Measurements from ENCODE around the gene TPRA1. TPM values are rescaled to one million over a fixed set of nuclear protein-coding genes. Genes with fewer than 3 reads are reported as not detected.
A peak's percentile ranks its signal among the peaks of the same experiment; 100 is the strongest.

Gene TPRA1
- total RNA-seq, 1 donor from 2014 or later: 15.1 TPM

DNA sequence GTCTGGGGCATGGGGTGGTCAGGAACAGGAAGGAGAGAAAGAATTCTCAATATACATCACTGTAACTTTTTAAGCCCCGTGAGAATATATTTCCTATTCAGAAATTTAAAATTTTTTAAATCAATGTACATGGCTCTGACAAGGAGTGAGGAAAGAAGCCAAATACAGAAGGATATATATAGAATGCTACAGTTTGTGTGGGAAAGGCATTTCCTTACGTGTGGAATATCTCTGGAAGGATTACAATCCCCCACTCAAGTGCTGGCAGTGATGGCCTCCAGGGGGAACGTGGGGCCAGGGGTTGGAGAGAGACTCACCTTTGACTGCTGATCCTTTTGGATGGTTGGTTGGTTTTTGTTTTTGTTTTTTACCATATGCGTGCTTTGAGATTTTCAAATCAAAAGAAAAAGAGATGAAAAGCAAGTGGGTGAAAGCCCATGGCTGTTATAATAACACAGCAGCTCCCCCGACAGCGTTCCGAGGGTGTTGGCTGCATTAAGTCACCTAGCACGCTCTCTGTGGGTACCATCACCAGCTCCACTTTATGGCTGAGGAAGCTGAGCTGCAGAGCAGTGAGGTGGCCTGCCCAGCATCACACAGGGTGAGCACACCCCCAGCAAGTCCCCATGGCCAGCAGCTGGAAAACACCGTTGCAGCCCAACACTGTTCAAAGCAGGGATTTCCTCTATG is 39.9 kb downstream of the TPRA1 start:
- H3K4me3 ChIP-seq (ENCODE audit: low read length in 3 of 3): no peak overlapping the region
- no peak overlapping the region for H3K9ac ChIP-seq (ENCODE audit: low read depth in 1 of 3, low read length in 3 of 3)
- H3K27ac ChIP-seq (ENCODE audit: low read depth, low read length): no peak overlapping the region
- peaks cover 0 to 2% (median 0%) of the 10 kb centered on the region in 3 donors for H3K36me3 ChIP-seq (ENCODE audit: control insufficient read depth in 3 of 3, insufficient read depth in 3 of 3, low read length in 3 of 3)
- H3K9me3 ChIP-seq (ENCODE audit: control insufficient read depth in 3 of 3, low read length in 3 of 3): no peaks in the 10 kb centered on the region
- no peaks in the 10 kb centered on the region for H3K27me3 ChIP-seq (ENCODE audit: control insufficient read depth in 3 of 3, insufficient read depth in 3 of 3, low read length in 3 of 3)
- H3K4me1 ChIP-seq (ENCODE audit: control insufficient read depth in 3 of 3, insufficient read depth in 3 of 3, low read length in 3 of 3): peaks cover 14 to 17% (median 14%) of the 10 kb centered on the region in 3 donors

DNA sequence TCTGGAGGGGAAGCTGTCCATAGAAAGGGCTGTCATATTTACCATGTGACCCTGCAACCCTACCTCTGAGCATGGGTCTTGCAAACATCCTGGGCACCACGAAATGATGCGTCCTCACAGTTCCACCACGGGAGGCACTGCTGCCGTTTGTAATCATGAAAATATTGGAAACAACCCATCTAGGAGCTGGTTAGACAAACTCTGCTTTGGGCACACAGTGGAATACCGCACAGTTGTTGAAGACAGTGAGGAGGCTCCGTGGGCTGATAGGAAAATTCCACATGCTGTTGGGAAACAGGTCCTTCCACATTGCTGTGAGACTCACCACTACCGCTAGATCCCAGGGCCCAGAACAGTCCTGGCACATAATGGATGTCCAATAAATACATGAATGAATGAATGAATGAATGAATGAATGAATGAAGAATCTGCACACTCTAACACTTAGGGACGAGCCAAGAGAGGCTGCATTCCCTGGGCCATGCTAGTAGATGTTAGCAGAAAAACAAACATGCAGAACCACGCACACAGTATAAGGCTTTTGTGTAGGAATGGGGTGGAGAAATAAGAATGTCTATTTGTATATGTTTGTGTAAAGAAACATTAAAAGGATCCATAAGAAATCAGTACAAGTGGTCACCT is 40.6 kb downstream of the TPRA1 start:
- Histone ChIP-seq H3K4me3 (ENCODE audit: low read length in 3 of 3) (no peak overlapping the region), H3K27ac (ENCODE audit: low read depth, low read length) (no peak overlapping the region), H3K9me3 (ENCODE audit: control insufficient read depth in 3 of 3, low read length in 3 of 3) (no peaks in the 10 kb centered on the region), H3K27me3 (ENCODE audit: control insufficient read depth in 3 of 3, insufficient read depth in 3 of 3, low read length in 3 of 3) (no peaks in the 10 kb centered on the region), H3K9ac (ENCODE audit: low read depth in 1 of 3, low read length in 3 of 3) (no peak overlapping the region), H3K4me1 (ENCODE audit: control insufficient read depth in 3 of 3, insufficient read depth in 3 of 3, low read length in 3 of 3) (peaks cover 14 to 17% (median 14%) of the 10 kb centered on the region in 3 donors), H3K36me3 (ENCODE audit: control insufficient read depth in 3 of 3, insufficient read depth in 3 of 3, low read length in 3 of 3) (no peaks in the 10 kb centered on the region)

DNA sequence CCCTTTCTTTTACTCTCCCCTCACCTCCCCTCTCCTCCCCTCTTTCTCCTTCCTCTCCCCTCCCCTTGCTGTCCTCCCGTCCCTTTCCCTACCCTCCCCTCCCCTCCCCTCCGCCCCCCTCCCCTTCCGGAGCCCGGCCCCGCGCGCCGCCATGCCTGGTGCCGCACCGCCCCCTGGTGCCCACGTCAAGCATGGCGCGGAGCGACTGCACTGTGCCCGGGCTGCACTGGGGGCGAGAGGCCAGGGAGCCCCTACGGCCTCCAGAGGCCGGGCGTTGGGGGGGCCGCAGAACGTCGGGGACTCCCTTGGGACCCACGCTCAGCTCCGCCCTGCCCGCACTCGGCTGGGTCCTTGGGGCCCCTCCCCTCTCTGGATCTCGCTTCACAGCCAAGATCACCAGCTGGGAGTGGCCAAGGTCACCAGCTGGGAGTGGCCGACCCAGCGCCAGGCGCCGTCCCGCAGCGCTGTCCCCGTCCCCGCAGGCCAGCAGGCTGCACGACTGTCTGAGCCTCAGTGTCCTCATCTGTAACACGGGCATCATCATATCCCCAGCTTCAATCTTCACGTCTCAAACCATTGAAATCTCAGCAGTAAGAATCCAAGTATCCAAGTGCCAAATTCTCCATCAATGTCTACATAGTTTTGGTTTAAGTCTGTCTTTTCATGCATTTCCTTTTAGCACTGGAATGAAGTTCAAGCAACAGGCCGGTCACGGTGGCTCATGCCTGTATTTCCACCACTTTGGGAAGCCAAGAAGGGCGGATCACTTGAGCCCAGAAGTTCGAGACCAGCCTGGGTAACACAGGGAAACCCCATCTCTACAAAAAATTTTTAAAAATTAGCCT is 42.5 kb downstream of the TPRA1 start:
- H3K4me1 ChIP-seq (ENCODE audit: control insufficient read depth in 3 of 3, insufficient read depth in 3 of 3, low read length in 3 of 3): peaks cover 12 to 17% (median 14%) of the 10 kb centered on the region in 3 donors
- H3K27ac ChIP-seq (ENCODE audit: low read depth, low read length): peak overlapping the region; percentile 78
- H3K27me3 ChIP-seq (ENCODE audit: control insufficient read depth in 3 of 3, insufficient read depth in 3 of 3, low read length in 3 of 3): no peaks in the 10 kb centered on the region
- no peaks in the 10 kb centered on the region for H3K9me3 ChIP-seq (ENCODE audit: control insufficient read depth in 3 of 3, low read length in 3 of 3)
- no peaks in the 10 kb centered on the region for H3K36me3 ChIP-seq (ENCODE audit: control insufficient read depth in 3 of 3, insufficient read depth in 3 of 3, low read length in 3 of 3)
- H3K4me3 ChIP-seq (ENCODE audit: low read length in 3 of 3): peak overlapping the region; percentile 73 to 76 (median 75)
- H3K9ac ChIP-seq (ENCODE audit: low read depth in 1 of 3, low read length in 3 of 3): peak overlapping the region; percentile 69 to 87 (median 83)

DNA sequence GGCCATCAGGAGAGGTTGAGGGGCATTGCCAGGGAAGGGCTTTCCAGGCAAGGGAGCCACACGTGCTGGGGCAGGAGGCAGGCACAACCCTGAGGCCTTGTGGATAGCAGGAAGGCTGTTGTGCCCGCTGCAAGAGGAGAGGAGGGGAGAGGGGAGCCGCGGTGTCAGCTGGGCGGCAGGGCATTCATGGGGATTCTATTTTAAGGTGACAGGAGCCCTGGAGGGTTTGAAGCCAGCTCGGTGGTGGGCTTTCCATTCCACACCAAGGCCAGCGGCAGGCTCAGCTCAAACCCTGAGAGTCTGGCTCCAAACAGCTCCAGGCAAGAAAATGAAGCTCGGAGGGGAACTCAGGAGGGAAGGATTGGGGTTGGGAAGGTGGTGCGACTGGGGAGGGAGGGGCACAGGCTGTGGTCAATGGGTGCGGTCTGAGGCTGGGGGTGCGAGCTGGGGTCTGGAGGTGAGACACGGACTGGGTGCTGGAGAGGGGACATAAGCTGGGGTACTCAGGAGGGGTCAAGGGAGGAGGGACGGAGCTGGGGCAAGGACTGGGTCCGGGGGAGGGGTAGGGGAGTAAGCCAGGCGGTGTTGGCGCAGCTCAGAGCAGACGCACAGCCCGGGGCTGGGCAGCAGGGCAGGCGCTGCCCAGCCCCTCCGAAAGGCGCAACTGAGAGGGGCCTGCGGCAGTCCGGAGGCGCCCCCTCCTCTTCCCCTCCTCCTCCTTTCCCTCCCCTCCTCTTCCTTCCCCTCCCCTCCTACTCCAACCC is 43.4 kb downstream of the TPRA1 start:
- no peaks in the 10 kb centered on the region for H3K9me3 ChIP-seq (ENCODE audit: control insufficient read depth in 3 of 3, low read length in 3 of 3)
- H3K4me3 ChIP-seq (ENCODE audit: low read length in 3 of 3): peak overlapping the region; percentile 70 to 76 (median 75)
- no peaks in the 10 kb centered on the region for H3K27me3 ChIP-seq (ENCODE audit: control insufficient read depth in 3 of 3, insufficient read depth in 3 of 3, low read length in 3 of 3)
- H3K9ac ChIP-seq (ENCODE audit: low read depth in 1 of 3, low read length in 3 of 3): peak overlapping the region; percentile 69 to 87 (median 83)
- peak overlapping the region; percentile 78 for H3K27ac ChIP-seq (ENCODE audit: low read depth, low read length)
- H3K4me1 ChIP-seq (ENCODE audit: control insufficient read depth in 3 of 3, insufficient read depth in 3 of 3, low read length in 3 of 3): peaks cover 12 to 17% (median 14%) of the 10 kb centered on the region in 3 donors
- no peaks in the 10 kb centered on the region for H3K36me3 ChIP-seq (ENCODE audit: control insufficient read depth in 3 of 3, insufficient read depth in 3 of 3, low read length in 3 of 3)

DNA sequence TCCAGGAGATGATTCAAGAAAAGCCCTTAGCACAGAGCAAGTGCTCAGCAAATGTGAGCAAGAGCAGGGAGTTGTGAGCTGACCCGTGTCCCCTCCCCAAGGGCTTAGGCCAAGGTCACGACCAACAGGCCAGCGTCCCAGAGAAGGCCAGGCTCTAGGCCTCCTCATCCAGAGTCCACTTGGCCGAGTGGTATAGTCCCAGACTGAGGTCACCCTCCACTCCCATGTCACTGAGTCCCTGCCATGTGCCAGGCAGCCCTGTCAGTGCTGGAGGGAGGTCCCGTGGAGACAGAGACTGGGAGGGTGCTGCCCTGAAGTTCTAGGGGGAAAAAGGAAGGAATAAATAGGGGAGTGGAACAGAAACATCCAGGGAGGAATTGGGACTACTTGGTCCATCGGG is 44.0 kb downstream of the TPRA1 start:
- peak overlapping the region; percentile 78 for H3K27ac ChIP-seq (ENCODE audit: low read depth, low read length)
- no peaks in the 10 kb centered on the region for H3K9me3 ChIP-seq (ENCODE audit: control insufficient read depth in 3 of 3, low read length in 3 of 3)
- peak overlapping the region; percentile 19 to 87 (median 83) for H3K9ac ChIP-seq (ENCODE audit: low read depth in 1 of 3, low read length in 3 of 3)
- no peaks in the 10 kb centered on the region for H3K36me3 ChIP-seq (ENCODE audit: control insufficient read depth in 3 of 3, insufficient read depth in 3 of 3, low read length in 3 of 3)
- peaks cover 12 to 17% (median 14%) of the 10 kb centered on the region in 3 donors for H3K4me1 ChIP-seq (ENCODE audit: control insufficient read depth in 3 of 3, insufficient read depth in 3 of 3, low read length in 3 of 3)
- no peaks in the 10 kb centered on the region for H3K27me3 ChIP-seq (ENCODE audit: control insufficient read depth in 3 of 3, insufficient read depth in 3 of 3, low read length in 3 of 3)
- peak overlapping the region; percentile 70 to 76 (median 75) for H3K4me3 ChIP-seq (ENCODE audit: low read length in 3 of 3)

DNA sequence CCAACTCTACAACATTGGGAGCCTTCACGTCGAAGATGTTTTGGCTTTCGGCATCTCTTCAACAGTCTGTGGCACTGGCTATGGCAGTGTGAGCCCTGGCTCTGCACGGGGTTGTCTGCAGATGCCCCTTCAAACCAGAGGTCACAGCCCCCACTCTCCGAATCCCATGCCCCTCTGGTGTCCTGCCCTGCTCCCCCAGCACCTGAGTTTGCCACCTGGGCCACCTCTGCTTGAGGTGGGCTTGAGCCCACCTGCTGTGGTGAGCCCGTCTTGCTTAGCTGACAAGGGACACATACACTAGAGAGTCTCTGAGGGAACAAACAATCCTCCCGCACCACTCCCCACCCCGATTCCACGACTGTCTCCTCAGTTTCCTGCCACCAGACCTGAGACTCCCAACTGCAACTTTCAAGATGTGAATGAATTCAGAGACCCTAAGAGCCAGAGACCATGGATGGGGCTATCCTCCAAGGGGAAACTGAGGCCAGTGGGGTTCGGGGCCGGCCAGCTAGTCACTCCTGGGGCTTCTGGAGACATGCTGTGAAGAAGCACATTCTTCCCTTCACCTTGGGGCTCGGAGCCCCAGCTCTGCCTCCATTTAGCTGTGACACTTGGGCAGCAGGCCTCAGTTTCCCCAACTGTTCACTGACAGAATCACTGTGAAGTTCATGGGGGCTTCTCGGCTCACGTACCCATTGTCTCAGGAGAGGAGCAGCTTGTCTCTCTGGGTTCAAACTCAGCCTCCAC is 44.6 kb downstream of the TPRA1 start:
- Histone ChIP-seq H3K4me3 (ENCODE audit: low read length in 3 of 3) (no peak overlapping the region), H3K27ac (ENCODE audit: low read depth, low read length) (peak overlapping the region; percentile 78), H3K36me3 (ENCODE audit: control insufficient read depth in 3 of 3, insufficient read depth in 3 of 3, low read length in 3 of 3) (no peaks in the 10 kb centered on the region)

DNA sequence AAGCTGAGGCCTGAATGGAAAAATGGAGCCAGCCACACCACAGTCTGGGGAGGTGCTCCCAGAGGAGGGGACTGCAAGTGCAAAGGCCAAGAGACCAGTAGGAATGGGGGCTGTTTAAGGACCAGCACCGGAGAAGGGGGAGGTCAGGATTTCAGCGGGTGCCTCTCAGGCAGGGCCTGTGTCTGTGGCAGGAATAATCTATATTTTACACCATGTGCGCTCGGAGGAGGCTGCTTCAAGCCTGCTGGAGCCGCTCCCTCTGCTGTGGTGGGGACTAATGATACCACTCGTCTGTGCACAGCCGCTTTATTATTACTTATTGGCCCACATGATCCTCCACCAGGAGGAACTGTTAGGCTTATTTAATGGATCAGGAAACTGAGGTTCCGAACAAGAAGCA is 45.3 kb downstream of the TPRA1 start:
- peaks cover 12 to 17% (median 14%) of the 10 kb centered on the region in 3 donors for H3K4me1 ChIP-seq (ENCODE audit: control insufficient read depth in 3 of 3, insufficient read depth in 3 of 3, low read length in 3 of 3)
- no peak overlapping the region for H3K27ac ChIP-seq (ENCODE audit: low read depth, low read length)
- H3K9ac ChIP-seq (ENCODE audit: low read depth in 1 of 3, low read length in 3 of 3): no peak overlapping the region
- H3K9me3 ChIP-seq (ENCODE audit: control insufficient read depth in 3 of 3, low read length in 3 of 3): no peaks in the 10 kb centered on the region
- no peaks in the 10 kb centered on the region for H3K36me3 ChIP-seq (ENCODE audit: control insufficient read depth in 3 of 3, insufficient read depth in 3 of 3, low read length in 3 of 3)
- H3K4me3 ChIP-seq (ENCODE audit: low read length in 3 of 3): no peak overlapping the region
- H3K27me3 ChIP-seq (ENCODE audit: control insufficient read depth in 3 of 3, insufficient read depth in 3 of 3, low read length in 3 of 3): no peaks in the 10 kb centered on the region

More for the DNA sequence above, 44.6 kb downstream of the TPRA1 start:
- Histone ChIP-seq H3K27me3 (ENCODE audit: control insufficient read depth in 3 of 3, insufficient read depth in 3 of 3, low read length in 3 of 3) (no peaks in the 10 kb centered on the region), H3K9ac (ENCODE audit: low read depth in 1 of 3, low read length in 3 of 3) (peak overlapping the region in 1 of 3 donors; percentile 83), H3K9me3 (ENCODE audit: control insufficient read depth in 3 of 3, low read length in 3 of 3) (no peaks in the 10 kb centered on the region), H3K4me1 (ENCODE audit: control insufficient read depth in 3 of 3, insufficient read depth in 3 of 3, low read length in 3 of 3) (peaks cover 12 to 17% (median 14%) of the 10 kb centered on the region in 3 donors)

DNA sequence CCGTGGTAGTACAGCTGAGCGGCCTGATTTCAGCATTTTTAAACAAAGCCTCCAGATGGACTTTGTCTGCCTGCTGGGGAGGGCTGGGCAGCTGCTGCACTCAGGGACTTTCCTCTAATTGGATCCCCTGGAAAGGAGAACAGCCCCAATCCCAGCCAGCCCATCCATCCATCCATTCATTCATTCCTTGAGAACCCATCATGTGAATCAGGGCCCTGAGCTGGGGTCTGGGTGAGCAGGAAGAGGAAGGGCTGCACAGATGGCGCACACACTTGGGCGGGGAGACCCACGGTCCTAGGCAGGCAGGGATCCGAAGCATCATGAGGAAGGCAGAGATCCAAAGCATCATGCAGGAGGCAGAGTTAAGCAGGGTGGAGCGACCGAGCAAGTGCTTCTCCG is 45.7 kb downstream of the TPRA1 start:
- Histone ChIP-seq H3K36me3 (ENCODE audit: control insufficient read depth in 3 of 3, insufficient read depth in 3 of 3, low read length in 3 of 3) (no peaks in the 10 kb centered on the region), H3K27me3 (ENCODE audit: control insufficient read depth in 3 of 3, insufficient read depth in 3 of 3, low read length in 3 of 3) (no peaks in the 10 kb centered on the region), H3K9ac (ENCODE audit: low read depth in 1 of 3, low read length in 3 of 3) (no peak overlapping the region), H3K9me3 (ENCODE audit: control insufficient read depth in 3 of 3, low read length in 3 of 3) (no peaks in the 10 kb centered on the region), H3K27ac (ENCODE audit: low read depth, low read length) (no peak overlapping the region), H3K4me1 (ENCODE audit: control insufficient read depth in 3 of 3, insufficient read depth in 3 of 3, low read length in 3 of 3) (peaks cover 12 to 17% (median 14%) of the 10 kb centered on the region in 3 donors), H3K4me3 (ENCODE audit: low read length in 3 of 3) (no peak overlapping the region)
